ENCODE results near the gene FBXW4. TPM values are rescaled to one million over a fixed set of nuclear protein-coding genes. Genes with fewer than 3 reads are reported as not detected.

Gene FBXW4
- total and polyA plus RNA-seq, 9 of the 15 experiments (the other 6 are each of a cell fraction or from before 2014, with no cell fraction given): 1.0 to 10.6 (median 5.4) TPM

- Histone ChIP-seq H3K9me3 (replicated peaks; ENCODE audit: control insufficient read depth, insufficient read depth, low read depth, low read length) (no peaks in the 10 kb centered on the region), H3K9me1 (ENCODE audit: control insufficient read depth, insufficient read depth, low read length) (no peaks in the 10 kb centered on the region), H3K9ac (ENCODE audit: insufficient read depth in 1 of 2, low read depth in 2 of 2, low read length in 2 of 2) (no peak overlapping the region), H3K36me3 (ENCODE audit: control insufficient read depth, insufficient read depth, low read length) (no peaks in the 10 kb centered on the region), H2AFZ (ENCODE audit: low read depth, low read length) (no peak overlapping the region), H3K4me2 (ENCODE audit: insufficient read depth, low read length) (no peak overlapping the region), H3K27ac (ENCODE audit: extremely low read depth, low read depth, low read length) (no peak overlapping the region), H3K4me3 (no peak overlapping the region), H3K79me2 (ENCODE audit: control insufficient read depth, insufficient read depth, low read length) (no peaks in the 10 kb centered on the region), H3K4me1 (replicated peaks in 1 of 2; ENCODE audit: control insufficient read depth in 2 of 2, insufficient read depth in 2 of 2, low read length in 2 of 2) (no peaks in the 10 kb centered on the region; a peak in 2 of 5 replicates), H3K27me3 (ENCODE audit: control insufficient read depth in 2 of 2, insufficient read depth in 2 of 2, low read length in 2 of 2) (no peaks in the 10 kb centered on the region), H4K20me1 (replicated peaks; ENCODE audit: control insufficient read depth, insufficient read depth, low read length) (no peaks in the 10 kb centered on the region)
- CTCF ChIA-PET (ENCODE audit: low intra/inter-chr PET ratio): no interaction called here
- BruUV-seq (replicated peaks): no TSS peak
- no peak for ATAC-seq
- intact Hi-C loops (cut with micrococcal nuclease) (no loop called here), in situ Hi-C loops (cut with MboI) (no loop called here)
- POLR2A ChIA-PET: interaction anchor here (1.0 kb wide), 1 partner anchor 19 kb away, joined by 6 read pairs; no protein-coding TSS in a partner anchor
- FAIRE-seq: no peak
- no peak for DNase-seq (ENCODE audit: extremely low read depth in 1 of 4, low spot score in 3 of 4)
- WGBS (ENCODE audit: insufficient coverage, low coverage, missing lambda C conversion rate): 70% methylated on average over 13 of the region's 13 CpGs
- no peak for TF ChIP-seq U2AF1 (optimal IDR thresholded peaks at IDR 0.05; ENCODE audit: low read depth, low read length)
- TF ChIP-seq KLF1 (tag; IDR thresholded peaks at IDR 0.05): no peak
- TF ChIP-seq ZNF77 (CRISPR knock-in tag; IDR thresholded peaks at IDR 0.05): no peak
- TF ChIP-seq ZNF655 (CRISPR knock-in tag; IDR thresholded peaks at IDR 0.05): no peak
- TF ChIP-seq ZNF316 (IDR thresholded peaks at IDR 0.05): no peak
- TF ChIP-seq ZNF561 (CRISPR knock-in tag; conservative IDR thresholded peaks at IDR 0.05): no peak
- no peak for TF ChIP-seq UBTF (IDR thresholded peaks at IDR 0.05; ENCODE audit: borderline replicate concordance in 1 of 2, low read depth in 2 of 2, low read length in 2 of 2)
- no peak for TF ChIP-seq ZHX1 (conservative IDR thresholded peaks at IDR 0.05; ENCODE audit: low read length)
- no peak for TF ChIP-seq PBX2 (CRISPR knock-in tag; IDR thresholded peaks at IDR 0.05; ENCODE audit: low read depth)
- TF ChIP-seq PBX2 (tag; conservative IDR thresholded peaks at IDR 0.05; ENCODE audit: low read depth): no peak
- no peak for TF ChIP-seq DPF2 (IDR thresholded peaks at IDR 0.05)
- TF ChIP-seq RFX1 (IDR thresholded peaks at IDR 0.05): no peak
- no peak for TF ChIP-seq GTF2F1 (IDR thresholded peaks at IDR 0.05; ENCODE audit: low read depth, low read length)
- no peak for TF ChIP-seq GATAD2A (IDR thresholded peaks at IDR 0.05)
These were observed 99.2 kb downstream of the FBXW4 start for GRCh38 chr10:101595591-101596433.

Measured in K562 (cell line).